ENCODE measurements around the gene PLAAT4. TPM values are rescaled to one million over a fixed set of nuclear protein-coding genes. Genes with fewer than 3 reads are reported as not detected.

PLAAT4 gene
- total and polyA plus RNA-seq, 2 experiments from 2014 or later: not detected

DNA sequence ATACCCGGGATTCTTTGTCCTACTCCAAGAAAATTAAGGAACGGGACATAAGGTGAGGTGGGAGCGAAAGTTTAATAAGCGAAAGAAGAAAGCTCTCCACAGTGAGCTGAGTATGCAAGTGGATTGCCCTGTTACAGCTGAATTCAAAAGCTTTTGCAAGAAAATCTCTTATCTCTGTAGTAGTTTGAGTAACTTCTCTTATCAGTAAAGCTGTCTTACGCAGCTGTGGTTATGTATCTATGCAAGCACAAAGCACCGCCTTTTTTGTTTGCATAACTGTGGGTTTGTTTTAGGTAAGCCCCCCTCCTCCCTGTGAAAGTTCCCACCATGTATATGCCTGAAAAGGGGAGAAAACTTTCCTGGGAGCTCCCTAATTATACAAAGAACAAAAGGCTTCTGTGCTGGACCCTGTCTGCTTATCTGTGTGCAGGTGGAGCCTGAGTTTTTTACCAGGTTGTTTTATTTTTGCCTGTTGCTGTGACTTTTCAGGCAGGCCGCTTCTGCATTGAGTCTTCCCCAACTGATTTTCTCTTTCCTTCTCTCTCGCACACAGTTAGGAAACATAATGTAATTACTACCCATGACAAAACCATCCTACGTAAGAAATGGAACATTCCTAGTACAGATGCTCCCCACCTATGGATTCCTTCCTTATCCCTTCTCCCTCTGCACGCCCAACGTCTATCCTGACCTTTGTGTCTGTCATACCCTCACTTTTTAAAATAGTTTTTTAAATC lies 44.8 kb upstream of the PLAAT4 start:
- H3K27ac ChIP-seq: no peak overlapping the region
- peaks cover 7% of the 10 kb centered on the region for H3K4me1 ChIP-seq (ENCODE audit: low read depth)
- TF ChIP-seq, protein P1, sequence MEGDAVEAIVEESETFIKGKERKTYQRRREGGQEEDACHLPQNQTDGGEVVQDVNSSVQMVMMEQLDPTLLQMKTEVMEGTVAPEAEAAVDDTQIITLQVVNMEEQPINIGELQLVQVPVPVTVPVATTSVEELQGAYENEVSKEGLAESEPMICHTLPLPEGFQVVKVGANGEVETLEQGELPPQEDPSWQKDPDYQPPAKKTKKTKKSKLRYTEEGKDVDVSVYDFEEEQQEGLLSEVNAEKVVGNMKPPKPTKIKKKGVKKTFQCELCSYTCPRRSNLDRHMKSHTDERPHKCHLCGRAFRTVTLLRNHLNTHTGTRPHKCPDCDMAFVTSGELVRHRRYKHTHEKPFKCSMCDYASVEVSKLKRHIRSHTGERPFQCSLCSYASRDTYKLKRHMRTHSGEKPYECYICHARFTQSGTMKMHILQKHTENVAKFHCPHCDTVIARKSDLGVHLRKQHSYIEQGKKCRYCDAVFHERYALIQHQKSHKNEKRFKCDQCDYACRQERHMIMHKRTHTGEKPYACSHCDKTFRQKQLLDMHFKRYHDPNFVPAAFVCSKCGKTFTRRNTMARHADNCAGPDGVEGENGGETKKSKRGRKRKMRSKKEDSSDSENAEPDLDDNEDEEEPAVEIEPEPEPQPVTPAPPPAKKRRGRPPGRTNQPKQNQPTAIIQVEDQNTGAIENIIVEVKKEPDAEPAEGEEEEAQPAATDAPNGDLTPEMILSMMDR (IDR thresholded peaks at IDR 0.05; ENCODE audit: low read depth, low read length): no peak
- peak overlapping the region; percentile 28 for H3K4me3 ChIP-seq
- DNase-seq (ENCODE audit: low read depth in 1 of 2, low spot score in 1 of 2): peak in 1 of 2 donors; percentile 96
- no peaks in the 10 kb centered on the region for H3K9me3 ChIP-seq (ENCODE audit: low read depth)
- peaks cover 28% of the 10 kb centered on the region for H3K27me3 ChIP-seq
- no peaks in the 10 kb centered on the region for H3K36me3 ChIP-seq

DNA sequence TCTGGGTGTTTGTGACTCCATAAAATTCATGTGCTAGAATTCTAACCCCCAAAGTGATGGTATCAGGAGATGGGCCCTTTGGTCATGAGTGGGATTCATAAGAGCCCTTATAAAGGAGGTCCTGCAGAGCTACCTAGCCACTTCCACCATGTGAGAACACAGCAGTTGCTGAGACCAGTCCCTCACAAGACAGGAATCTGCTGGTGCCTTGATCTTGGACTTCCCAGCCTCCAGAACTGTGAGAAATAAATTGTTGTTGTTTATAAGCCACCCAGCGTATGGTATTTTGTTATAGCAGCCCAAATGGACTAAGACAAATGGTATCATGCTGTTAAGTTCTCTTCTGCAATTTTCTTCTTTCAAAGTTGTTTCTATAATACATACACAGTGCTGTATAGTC lies 44.2 kb upstream of the PLAAT4 start:
- TF ChIP-seq, protein P1 (IDR thresholded peaks at IDR 0.05; ENCODE audit: low read depth, low read length): no peak
- H3K27me3 ChIP-seq: peaks cover 28% of the 10 kb centered on the region
- DNase-seq (ENCODE audit: low read depth in 1 of 2, low spot score in 1 of 2): no peak
- no peaks in the 10 kb centered on the region for H3K9me3 ChIP-seq (ENCODE audit: low read depth)
- H3K4me1 ChIP-seq (ENCODE audit: low read depth): peaks cover 7% of the 10 kb centered on the region
- no peaks in the 10 kb centered on the region for H3K36me3 ChIP-seq
- no peak overlapping the region for H3K4me3 ChIP-seq
- no peak overlapping the region for H3K27ac ChIP-seq

DNA sequence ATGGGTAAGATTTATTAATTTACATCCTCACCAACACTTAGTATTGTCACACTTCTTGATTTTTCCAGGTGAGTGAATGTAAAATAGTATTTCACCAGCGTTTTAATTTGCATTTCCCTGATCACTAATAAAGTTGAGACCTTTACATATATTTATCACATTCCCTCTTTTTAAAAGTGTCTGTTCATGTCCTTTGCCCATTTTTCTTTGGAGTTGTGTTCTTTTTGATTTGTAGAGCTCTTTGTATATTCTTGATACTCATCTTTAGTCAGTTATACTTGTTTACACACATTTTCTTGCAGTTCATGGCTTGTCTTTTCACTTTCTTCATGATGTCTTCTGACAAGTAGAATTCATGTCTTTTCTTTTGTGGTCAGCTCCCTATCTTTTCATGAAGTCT lies 43.5 kb upstream of the PLAAT4 start:
- H3K4me3 ChIP-seq: no peak overlapping the region
- peaks cover 28% of the 10 kb centered on the region for H3K27me3 ChIP-seq
- H3K36me3 ChIP-seq: no peaks in the 10 kb centered on the region
- TF ChIP-seq, protein P1 (IDR thresholded peaks at IDR 0.05; ENCODE audit: low read depth, low read length): no peak
- H3K9me3 ChIP-seq (ENCODE audit: low read depth): no peaks in the 10 kb centered on the region
- DNase-seq (ENCODE audit: low read depth in 1 of 2, low spot score in 1 of 2): no peak
- H3K4me1 ChIP-seq (ENCODE audit: low read depth): peaks cover 7% of the 10 kb centered on the region
- H3K27ac ChIP-seq: no peak overlapping the region

DNA sequence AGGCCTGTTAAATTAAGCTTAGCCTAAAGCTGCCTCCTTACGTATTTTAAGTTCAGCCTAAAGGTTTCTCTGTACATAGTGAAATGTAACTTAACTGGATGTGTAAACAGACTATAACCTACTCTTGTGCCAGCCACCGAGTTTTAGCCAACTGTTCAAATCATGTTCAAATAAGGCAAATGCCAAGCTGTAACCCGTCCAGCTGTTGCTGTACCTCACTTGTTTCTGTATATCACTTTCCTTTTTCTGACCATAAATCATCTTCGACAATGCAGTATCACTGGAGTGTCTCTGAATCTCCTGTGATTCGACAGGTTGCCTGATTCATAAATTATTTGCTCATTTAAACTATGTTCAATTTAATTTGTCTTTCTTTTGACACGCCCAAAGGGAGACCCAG lies 41.6 kb upstream of the PLAAT4 start:
- DNase-seq (ENCODE audit: low read depth in 1 of 2, low spot score in 1 of 2): no peak
- no peak overlapping the region for H3K27ac ChIP-seq
- TF ChIP-seq, protein P1 (IDR thresholded peaks at IDR 0.05; ENCODE audit: low read depth, low read length): no peak
- H3K9me3 ChIP-seq (ENCODE audit: low read depth): no peaks in the 10 kb centered on the region
- no peaks in the 10 kb centered on the region for H3K36me3 ChIP-seq
- H3K4me1 ChIP-seq (ENCODE audit: low read depth): peaks cover 7% of the 10 kb centered on the region
- H3K27me3 ChIP-seq: peaks cover 24% of the 10 kb centered on the region
- no peak overlapping the region for H3K4me3 ChIP-seq

DNA sequence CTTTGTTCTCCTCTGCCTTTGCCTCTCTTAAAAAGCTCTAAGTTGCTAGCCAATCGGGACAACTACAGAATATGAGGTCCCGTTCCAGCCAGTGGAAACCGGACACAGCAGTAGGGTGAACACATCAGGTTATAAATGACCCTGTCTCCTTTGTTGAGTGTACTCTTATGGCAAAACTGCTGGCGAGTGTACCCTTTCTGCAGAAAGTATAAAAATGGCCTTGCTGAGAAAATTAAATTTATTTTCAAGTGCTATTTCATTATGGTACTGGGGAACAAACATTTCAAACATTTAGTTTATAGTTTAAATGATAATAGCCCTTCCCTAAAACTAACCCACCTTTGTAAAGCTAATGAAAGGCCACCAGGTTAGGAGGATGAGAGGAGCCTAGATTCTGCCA lies 36.7 kb upstream of the PLAAT4 start:
- DNase-seq (ENCODE audit: low read depth in 1 of 2, low spot score in 1 of 2): no peak
- H3K4me1 ChIP-seq (ENCODE audit: low read depth): no peaks in the 10 kb centered on the region
- no peak overlapping the region for H3K4me3 ChIP-seq
- no peaks in the 10 kb centered on the region for H3K36me3 ChIP-seq
- no peaks in the 10 kb centered on the region for H3K27me3 ChIP-seq
- TF ChIP-seq, protein P1 (IDR thresholded peaks at IDR 0.05; ENCODE audit: low read depth, low read length): no peak
- H3K27ac ChIP-seq: no peak overlapping the region
- no peaks in the 10 kb centered on the region for H3K9me3 ChIP-seq (ENCODE audit: low read depth)
